Measurements from ENCODE around the gene VENTX. TPM values are rescaled to one million over a fixed set of nuclear protein-coding genes. Genes with fewer than 3 reads are reported as not detected.

VENTX gene
- total and polyA plus RNA-seq, 2 donors (not counting 3 experiments of a cell fraction or from before 2014, with no cell fraction given): not detected

DNA sequence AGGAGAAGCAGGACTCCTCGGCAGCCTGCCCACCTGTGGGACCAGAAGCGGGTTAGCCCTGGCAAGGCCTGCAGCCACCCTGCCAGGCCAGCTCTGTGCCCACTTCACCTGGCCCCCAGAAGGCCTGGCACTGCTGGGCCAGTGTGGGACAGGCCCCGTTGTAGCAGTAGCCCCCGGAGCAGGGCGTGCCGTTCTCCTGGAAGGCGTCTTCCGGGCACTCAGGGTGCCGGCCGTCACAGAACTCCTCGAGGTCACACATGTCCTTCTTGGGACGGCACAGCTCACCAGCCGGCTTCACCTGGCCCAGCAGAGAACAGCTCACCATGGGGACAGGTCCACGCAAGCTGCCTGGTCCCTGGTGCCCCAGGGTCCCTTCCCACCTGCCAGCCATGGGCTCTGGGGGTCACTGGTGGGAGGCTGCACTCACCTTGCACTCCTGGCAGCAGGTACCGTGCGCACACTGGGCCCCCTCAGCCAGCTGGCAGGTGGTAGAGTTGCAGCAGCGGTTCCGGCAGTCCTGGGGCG, 33.2 kb downstream of the VENTX start:
- H3K9ac ChIP-seq (replicated peaks; ENCODE audit: extremely low read depth, insufficient read depth, low read length): no peak overlapping the region
- dilution Hi-C loops (cut with MboI; ENCODE audit: extremely low pct_ligation_motif_present, low sequenced_read_pairs): no loop called here
- H3K4me1 ChIP-seq (ENCODE audit: control insufficient read depth, extremely low read depth, insufficient read depth, low read length): no peaks in the 10 kb centered on the region
- intact Hi-C loops (cut with micrococcal nuclease): no loop called here
- H3K4me3 ChIP-seq (replicated peaks in 1 of 3; ENCODE audit: insufficient read depth in 1 of 3, low read depth in 1 of 3, low read length in 3 of 3): no peak overlapping the region
- POLR2A ChIA-PET: no interaction called here
- H3K79me2 ChIP-seq (ENCODE audit: control insufficient read depth, insufficient read depth, low read length): no peaks in the 10 kb centered on the region
- DNase-seq (ENCODE audit: low read depth, low spot score): no peak
- CTCF ChIA-PET: interaction anchor here (0.9 kb wide), 1 partner anchor 14 kb away, joined by 3 read pairs; no protein-coding TSS in a partner anchor
- no peaks in the 10 kb centered on the region for H4K20me1 ChIP-seq (replicated peaks; ENCODE audit: control insufficient read depth, extremely low read depth, insufficient read depth, low read length)
- no peak overlapping the region for H3K4me2 ChIP-seq (ENCODE audit: insufficient read depth, low read length)
- peaks cover 0 to 2% of the 10 kb centered on the region in 2 experiments for H3K27me3 ChIP-seq (ENCODE audit: control insufficient read depth in 2 of 2, insufficient read depth in 2 of 2, low read length in 2 of 2)
- BruUV-seq (replicated peaks): no TSS peak
- no peaks in the 10 kb centered on the region for H3K9me3 ChIP-seq (replicated peaks; ENCODE audit: control insufficient read depth, insufficient read depth, low read length)
- no peak for FAIRE-seq
- TF ChIP-seq EZH2 (IDR thresholded peaks at IDR 0.05; ENCODE audit: borderline replicate concordance, low read depth, low read length, severe bottlenecking) (no peak), CTCF (IDR thresholded peaks at IDR 0.05; ENCODE audit: extremely low read depth in 1 of 2, insufficient read depth in 1 of 2, low read depth in 1 of 2, low read length in 2 of 2) (no peak), GATA2 (IDR thresholded peaks at IDR 0.05; ENCODE audit: insufficient read depth, insufficient read length, low read depth, low read length) (no peak), FOS (IDR thresholded peaks at IDR 0.05; ENCODE audit: borderline replicate concordance, insufficient read depth, low read length) (no peak), JUN (IDR thresholded peaks at IDR 0.05; ENCODE audit: borderline replicate concordance, insufficient read depth, insufficient read length, low read depth) (no peak), MYC (IDR thresholded peaks at IDR 0.05; ENCODE audit: low read depth, low read length) (no peak), POLR2AphosphoS5 (IDR thresholded peaks at IDR 0.05; ENCODE audit: insufficient read depth, low read depth, low read length) (no peak), POLR2A (IDR thresholded peaks at IDR 0.05; ENCODE audit: low read depth, low read length) (no peak)
- TF ChIP-seq, protein P1, sequence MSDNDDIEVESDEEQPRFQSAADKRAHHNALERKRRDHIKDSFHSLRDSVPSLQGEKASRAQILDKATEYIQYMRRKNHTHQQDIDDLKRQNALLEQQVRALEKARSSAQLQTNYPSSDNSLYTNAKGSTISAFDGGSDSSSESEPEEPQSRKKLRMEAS (IDR thresholded peaks at IDR 0.05; ENCODE audit: insufficient read depth, insufficient read length): no peak
- H2AFZ ChIP-seq (ENCODE audit: low read depth, low read length): no peak overlapping the region
- no peak overlapping the region for H3K27ac ChIP-seq (ENCODE audit: insufficient read depth, low read depth, low read length)
- no peaks in the 10 kb centered on the region for H3K36me3 ChIP-seq (ENCODE audit: control insufficient read depth in 2 of 2, extremely low read depth in 1 of 2, insufficient read depth in 2 of 2, low read length in 2 of 2)
- H3K9me1 ChIP-seq (replicated peaks; ENCODE audit: control insufficient read depth, extremely low read depth, insufficient read depth, low read length): no peaks in the 10 kb centered on the region

Data from endothelial cell of umbilical vein (primary cell).